Tibial nerve (tissue), 3 donors: ENCODE data around the gene RGL4.

ENCODE experiments used
- CTCF ChIP-seq, 5 experiments: fragments of 200-600 bp in 3 of 5; fragments of 450-650 bp in 2 of 5; sonication (generic) in 3 of 5; IDR thresholded peaks; one replicate each; pipeline ENCODE4 v1.5.1; 2016 to 2019; ENCODE audit warnings: antibody characterized with exemption in 5 of 5, mild to moderate bottlenecking in 3 of 5, moderate library complexity in 2 of 5
- POLR2A ChIP-seq, 2 donors: fragments of 450-650 bp; IDR thresholded peaks; one replicate each; pipeline ENCODE4 v1.6.1; 2017; ENCODE audit warnings: antibody characterized with exemption in 2 of 2, mild to moderate bottlenecking in 2 of 2, moderate library complexity in 2 of 2

- TF ChIP-seq CTCF (IDR thresholded peaks at IDR 0.05): no peak
- no peak for TF ChIP-seq POLR2A (IDR thresholded peaks at IDR 0.05)
Observed at GRCh38 chr22:23684561-23685031, 6.2 kb upstream of the RGL4 start.
